GM19023 (cell line): ENCODE results near the gene COA1.
"Not testable (repeated sequence)": the region's sequence is repeated elsewhere in the genome, so short reads cannot be mapped to it uniquely, and the experiment has no call there.

Experiments
- ATAC-seq: cut with Tn5 transposase; IDR thresholded peaks from one replicate; pipeline ENCODE4 v1.9.1; 2021; ENCODE audit warnings: mild to moderate bottlenecking, moderate library complexity; ENCODE audit not compliant: unreplicated experiment

Gene COA1

DNA sequence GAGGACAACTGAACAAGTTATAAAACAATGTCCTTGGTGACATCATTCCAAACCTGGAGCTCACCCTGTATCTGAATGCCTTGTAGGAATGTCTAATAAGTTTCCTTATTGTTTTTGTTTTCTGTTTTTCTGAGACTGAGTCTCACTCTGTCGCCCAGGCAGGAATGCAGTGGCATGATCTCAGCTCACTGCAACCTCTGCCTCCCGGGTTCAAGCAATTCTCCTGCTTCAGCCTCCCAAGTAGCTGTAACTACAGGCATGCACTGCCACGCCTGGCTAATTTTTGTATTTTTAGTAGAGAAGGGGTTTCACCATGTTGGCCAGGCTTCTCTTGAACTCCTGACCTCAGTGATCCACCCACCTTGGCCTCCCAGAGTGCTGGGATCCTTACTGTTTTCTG, 2.2 kb upstream of the COA1 start:
- not testable (repeated sequence) for ATAC-seq

DNA sequence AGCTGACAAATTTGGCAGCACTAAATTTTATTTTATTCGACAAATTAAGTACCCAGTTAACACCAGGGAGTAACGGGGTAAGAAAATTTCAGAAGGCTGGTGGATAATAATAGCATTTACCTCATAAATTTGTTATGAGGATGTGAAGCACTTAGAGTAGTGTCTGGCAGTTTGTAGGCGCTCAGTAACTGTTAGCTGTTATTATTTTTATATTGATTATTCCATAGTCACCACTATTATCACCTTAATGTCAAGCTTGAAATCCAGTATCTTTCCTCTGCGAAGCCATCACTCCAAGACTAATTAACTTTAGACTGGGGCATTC, 563 bp upstream of the COA1 start:
- ATAC-seq, result no peak

DNA sequence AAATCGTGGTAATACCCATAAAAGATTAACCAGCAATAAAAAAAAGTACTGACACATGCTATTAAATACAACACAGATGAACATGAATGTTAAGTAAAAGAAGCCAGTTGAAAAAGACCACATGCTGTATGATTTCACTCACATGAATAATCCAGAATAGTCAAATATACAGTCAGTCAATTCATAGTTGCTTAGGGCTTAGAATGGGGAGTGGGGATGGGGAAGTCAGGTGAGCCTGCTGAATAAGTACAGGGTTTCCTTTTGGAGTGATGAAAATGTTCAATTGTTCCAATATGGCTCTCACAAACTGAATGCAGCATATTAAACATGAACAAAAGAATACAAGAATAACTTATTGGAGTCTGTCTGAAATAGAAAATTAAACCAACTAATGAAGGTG, 1.8 kb downstream of the COA1 start:
- no peak for ATAC-seq

DNA sequence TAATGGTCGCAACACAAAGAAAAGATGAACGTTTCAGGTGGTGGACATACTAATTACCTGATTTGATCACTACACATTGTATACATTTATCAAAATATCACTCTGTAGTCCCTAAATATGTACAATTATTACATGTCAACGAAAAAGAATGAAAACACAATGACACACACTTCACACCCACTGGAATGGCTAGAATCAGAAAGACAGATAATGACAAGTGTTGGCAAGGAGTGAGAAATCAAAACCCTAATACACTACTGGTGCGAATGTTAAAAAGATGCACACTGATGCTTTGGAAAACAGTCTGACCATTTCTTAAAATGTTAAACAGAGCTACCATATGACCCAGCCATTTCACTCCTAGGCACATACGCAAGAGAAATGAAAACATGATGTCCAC, 2.3 kb downstream of the COA1 start:
- ATAC-seq, result no peak

DNA sequence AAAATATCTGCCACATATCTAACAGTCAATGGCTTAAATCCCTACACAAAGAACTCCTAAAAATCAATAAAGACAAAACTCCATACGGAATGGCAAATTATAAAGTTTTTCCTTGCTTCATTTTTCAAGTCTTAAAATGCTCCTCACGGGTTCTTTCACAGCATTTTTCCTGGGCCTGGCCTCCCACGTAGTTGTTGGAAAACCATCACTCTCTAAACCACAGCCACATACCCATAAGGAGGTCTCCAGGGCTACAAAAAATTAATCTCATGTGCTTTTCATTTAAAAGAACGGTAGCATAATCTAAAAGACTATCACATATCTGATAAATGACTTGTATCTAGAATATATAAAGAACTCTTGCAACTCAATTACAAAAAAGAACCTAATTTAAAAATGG, 2.9 kb downstream of the COA1 start:
- no peak for ATAC-seq

DNA sequence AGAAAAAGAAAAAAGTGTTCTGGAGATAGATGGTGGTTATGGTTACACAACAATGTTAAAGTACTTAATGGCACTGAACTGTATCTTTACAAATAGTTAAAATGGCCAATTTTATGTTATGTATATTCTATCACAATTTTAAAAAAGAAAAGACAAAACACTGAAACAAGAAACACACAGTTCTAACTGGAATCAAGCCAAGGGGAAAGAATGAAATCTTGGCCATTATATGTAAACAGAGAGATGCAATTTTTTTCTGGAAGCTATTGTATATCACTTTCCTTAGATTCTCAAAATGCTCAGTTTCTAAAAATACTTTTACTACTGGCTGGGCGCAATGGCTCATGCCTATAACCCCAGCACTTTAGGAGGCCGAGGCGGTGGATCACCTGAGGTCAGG, 4.1 kb downstream of the COA1 start:
- no peak for ATAC-seq

DNA sequence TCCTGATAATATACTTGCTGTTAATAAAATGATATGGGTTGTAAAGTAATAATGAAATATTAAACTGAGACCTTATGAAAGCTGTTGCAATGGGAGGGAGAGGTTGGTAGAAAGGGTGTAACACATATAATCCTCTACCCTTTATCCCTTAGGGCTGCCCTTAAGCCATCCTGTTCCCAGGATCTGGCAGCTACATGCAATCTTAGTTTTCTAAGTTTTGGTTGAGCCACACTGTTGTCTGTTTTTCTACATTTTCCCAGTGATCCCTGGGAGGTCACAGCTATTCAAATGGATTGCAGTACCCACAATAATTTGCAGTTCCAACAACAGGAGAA, 6.3 kb downstream of the COA1 start:
- no peak for ATAC-seq

DNA sequence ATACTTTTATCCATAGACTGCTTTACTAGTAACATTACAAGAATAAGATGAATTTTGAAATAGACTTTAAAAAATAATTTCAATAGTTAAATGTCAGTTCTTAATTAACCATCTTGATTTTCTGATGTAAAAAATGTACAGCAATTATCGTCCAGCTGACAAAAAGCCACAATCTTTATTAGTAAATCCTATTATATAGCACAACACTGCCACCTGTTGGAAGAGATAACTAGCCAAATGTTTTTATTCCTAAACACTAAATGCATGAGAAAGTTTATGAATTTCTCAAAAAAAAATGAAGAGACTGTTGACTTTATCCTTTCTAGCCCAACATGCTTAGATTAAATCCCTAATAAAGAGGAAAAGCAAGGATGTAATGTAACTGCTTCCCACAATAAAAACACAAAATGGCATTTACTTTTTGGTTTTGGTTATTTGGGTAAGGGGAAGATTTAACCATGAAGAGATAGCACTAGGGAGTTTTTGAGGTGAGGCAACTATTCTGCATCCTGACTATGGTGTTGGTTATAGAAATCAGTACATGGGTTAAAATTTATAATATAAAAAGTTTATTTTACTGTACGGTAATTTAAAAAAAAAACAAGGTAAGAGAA, 8.0 kb downstream of the COA1 start:
- ATAC-seq, result no peak

DNA sequence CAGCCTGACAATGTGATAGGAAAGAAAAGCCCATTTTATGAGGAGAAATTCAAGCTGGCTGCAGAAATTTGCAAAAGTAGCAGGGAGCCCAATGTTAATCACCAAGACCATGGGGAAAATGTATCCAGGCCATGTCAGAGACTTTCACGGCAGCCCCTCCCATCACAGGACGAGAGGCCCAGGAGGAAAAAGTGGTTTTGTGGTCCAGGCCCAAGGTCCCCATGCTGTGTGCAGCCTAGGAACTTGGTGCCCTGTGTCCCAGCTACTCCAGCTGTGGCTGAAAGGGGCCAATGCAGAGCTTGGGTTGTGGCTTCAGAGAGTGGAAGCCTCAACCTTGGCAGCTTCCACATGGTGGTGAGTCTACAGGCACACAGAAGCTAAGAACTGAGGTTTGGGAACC, 12.7 kb downstream of the COA1 start:
- no peak for ATAC-seq

DNA sequence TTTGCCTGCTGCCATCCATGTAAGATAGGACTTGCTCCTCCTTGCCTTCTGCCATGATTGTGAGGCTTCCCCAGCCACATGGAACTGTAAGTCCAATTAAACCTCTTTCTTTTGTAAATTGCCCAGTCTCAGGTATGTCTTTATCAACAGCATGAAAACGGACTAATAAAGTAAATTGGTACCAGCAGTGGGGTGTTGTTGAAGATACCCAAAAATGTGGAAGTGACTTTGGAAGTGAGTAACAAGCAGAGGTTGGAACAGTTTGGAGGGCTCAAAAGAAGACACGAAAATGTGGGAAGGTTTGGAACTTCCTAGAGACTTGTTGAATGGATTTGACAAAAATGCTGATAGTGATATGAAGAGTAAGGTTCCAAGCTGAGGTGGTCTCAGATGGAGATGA, 13.4 kb downstream of the COA1 start:
- not testable (repeated sequence) for ATAC-seq

DNA sequence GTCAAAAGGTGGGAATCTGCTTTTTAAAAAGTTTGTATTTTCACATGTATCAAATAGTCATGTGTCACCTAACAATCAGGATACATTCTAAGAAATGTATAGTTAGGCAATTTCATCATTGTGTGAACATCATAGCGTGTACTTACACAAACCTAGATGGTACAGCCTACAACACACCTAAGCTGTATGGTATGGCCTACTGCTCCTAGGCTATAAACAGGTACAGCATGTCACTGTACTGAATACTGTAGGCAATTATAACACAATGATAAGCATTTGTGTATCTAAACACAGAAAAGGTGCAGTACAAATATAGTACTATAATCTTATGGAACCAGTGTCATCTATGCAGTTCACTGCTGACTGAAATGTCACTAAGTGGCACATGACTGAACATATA, 17.8 kb downstream of the COA1 start:
- ATAC-seq, result no peak

DNA sequence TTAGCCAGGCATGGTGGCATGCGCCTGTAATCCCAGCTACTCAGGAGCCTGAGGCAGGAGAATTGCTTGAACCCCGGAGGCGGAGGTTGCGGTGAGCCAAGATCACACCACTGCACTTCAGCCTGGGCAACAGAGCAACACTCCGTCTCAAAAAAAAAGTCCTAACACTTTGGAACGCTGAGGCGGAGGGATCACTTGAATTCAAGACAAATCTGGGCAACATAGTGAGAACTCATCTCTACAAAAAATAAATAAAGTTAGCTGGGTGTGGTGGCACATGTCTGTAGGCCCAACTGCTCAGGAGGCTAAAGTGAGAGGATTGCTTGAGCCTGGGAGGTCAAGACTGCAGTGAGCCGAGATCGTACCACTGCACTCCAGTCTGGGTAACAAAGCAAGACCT, 21.3 kb downstream of the COA1 start:
- not testable (repeated sequence) for ATAC-seq

DNA sequence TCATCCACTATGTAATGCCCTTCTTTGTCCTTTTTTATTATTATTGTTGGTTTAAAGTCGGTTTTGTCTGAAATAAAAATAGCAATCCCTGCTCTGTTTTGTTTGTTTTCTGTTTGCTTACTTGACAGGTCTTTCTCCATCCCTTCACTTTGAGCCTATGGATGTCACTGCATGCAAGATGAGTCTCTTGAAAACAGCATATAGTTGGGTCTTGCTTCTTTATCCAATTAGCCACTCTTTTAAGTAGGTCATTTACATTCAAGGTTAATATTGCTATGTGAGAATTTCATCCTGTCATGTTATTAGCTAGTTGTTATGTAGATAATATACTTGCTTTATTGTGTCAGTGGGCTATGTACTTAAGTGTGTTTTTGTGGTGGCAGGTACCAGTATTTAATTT, 25.8 kb downstream of the COA1 start:
- no peak for ATAC-seq

DNA sequence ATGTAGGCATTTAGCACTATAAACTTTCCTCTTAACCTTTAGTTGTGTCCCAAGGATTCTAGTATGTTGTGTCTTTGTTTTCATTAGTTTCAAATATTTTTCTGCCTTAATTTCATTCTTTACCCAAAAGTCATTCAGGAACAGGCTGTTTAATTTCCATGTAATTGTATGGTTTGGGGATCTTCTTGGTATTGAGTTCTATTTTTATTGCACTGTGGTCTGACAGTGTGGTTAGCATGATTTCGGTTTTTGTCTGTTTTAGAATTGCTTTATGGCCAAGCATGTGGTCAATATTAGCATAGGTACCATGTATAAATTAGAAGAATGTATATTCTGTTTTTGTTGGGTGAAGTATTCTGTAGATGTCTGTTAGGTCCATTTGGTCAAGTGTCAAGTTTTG, 26.3 kb downstream of the COA1 start:
- no peak for ATAC-seq

DNA sequence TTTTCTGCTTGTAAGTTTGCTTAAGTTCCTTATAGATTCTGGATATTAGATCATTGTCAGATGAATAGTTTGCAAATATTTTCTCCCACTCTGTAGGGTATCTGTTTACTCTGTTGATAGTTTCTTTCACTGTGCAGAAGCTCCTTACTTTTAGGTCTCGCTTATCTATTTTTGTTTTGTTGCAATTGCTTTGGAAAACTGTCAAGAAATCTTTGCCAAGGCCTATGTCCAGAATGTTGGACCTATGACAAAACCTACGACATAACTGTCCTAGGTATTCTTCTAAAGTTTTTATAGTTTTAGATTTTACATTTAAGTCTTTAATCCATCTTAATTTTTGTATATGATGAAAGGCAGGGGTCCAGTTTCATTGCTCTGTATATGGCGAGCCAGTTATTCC, 27.4 kb downstream of the COA1 start:
- no peak for ATAC-seq

DNA sequence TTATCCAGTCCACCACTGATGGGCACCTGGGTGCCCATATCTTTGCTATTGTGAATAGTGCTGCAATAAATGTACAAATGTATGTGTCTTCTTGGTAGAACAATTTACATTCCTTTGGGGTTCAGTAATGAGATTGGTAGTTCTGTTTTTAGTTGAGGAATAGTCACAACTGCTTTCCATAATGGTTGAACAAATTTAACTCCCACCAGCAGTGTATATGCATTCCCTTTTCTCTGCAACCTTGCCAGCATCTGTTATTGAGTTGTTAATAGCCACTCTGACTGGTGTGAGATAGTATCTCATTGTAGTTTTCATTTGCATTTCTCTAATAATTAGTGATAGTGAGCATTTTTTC, 27.8 kb downstream of the COA1 start:
- ATAC-seq, result no peak

DNA sequence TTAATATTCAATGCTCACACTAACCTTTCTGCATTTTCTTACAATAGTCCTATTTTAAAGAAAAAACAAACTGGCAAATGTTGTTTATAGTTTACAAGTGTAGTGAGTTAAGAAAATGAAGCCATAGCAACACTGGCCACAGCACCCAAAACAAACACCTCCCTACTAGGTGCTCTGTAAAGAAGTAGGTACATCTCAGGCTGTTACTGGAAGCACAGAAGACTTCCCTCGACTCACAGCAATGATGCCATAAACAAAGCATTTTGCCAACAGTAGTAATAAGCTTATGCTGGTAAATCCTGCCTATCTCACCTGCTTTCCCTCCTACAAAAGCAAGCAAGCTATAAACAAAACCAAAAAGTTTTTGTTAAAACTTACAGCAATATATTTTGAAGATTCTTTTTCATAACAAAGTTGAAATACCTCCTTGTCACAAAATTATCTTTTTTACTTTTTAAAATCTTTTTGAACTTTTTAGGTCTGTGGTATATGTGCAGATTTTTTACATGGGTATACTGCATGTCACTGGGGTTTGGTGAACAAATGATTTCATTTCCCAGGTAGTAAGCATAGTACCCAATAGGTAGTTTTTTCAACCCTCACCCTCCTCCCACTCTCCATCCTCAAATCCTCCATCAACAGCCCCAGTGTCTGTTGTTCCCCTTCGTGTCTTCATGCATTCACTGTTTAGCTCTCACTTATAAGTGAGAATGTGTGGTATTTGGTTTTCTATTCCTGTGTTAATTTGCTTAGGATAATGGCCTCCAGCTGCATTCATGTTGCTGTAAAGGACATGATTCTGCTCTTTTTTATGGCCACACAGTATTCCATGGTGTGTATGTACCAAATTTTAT, 28.4 kb downstream of the COA1 start:
- ATAC-seq, result no peak

DNA sequence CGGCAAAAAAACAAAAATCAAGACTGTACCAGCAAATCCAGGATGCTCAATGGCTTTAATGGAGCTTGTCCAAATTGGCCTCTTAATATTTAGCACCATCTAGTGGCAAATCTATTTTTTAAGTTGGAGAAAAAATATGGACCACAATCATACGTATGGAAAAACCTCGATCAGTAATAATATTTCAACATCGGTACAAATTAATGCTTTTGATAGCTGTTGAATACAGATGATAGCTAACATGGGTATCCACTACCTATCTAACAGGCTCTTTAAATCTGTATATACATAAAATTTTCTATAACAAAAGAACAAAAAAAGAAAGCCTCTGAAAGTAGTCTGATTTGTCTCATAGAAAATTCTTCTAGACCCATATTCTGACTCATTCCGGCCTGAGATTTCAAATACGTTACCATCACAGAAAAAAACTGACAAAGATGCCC, 29.2 kb downstream of the COA1 start:
- ATAC-seq, result no peak

DNA sequence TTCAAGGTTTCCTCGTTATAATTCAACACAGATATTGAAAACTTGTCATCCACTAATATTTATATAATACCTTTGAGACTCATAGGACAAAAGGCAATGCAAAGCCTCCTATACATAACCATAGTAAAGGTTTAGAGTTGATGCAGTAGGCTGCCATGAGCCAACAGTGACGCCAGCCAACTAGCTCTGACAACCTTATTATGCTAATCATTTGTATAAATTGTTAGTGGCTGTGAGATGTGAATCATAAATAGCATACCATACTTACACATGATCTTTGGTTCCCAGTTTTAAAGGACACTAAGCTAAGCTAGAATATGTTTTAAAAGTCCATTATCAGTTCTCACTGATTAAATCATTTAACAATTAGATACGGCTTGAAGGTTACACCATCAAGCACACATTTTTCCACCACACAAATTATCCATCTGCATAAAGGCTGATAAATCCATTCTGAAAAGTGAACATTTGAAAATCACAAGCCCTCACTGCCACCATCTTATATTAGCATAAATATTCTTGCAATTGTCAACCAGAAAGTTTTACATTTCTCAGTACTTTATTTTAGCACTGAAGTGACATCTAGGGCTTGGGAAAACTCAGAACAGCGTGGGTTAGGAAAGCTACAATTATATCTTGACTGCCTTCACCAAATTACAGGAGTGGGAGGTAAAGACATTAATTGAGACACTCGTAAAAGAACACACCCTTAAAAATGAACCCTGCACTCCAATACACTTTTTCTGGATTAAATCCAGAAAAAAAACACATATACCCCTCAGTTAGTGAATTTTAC, 30.7 kb downstream of the COA1 start:
- no peak for ATAC-seq

DNA sequence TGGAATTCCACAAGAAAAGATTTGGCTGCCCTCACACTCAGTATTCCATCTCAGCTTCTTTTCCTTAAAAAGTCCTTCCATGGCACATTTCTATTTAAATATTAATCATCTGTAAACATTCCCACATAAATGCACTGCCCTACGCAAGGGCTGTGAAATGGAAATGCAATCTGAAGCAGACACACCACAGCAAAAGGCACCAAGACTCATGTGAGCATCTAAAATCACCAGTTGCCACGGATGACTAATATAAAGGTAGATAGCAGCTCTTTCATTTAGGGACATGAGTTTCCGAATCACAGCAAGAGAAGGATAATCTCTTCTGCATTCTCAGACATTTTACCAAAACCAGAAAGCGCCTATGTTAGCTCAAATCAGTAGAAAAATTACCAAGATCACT, 31.6 kb downstream of the COA1 start:
- no peak for ATAC-seq

DNA sequence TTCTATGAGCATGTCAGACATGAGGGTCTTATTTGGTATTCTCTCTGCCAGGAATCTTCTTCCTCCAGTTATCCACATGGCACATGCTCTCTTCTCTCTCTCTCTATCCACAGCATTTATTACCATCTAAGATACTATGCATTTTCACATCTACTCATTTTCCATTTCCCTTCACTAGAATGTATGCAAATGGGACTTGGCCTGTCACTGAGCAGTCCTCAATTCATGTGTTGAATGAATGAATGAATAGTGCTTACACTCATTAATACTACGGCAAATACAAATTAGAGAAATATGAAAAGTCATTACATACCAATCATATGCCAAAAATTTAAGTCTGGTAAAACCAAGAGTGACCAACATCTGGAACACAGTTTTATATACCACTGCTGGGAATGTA, 34.0 kb downstream of the COA1 start:
- no peak for ATAC-seq

DNA sequence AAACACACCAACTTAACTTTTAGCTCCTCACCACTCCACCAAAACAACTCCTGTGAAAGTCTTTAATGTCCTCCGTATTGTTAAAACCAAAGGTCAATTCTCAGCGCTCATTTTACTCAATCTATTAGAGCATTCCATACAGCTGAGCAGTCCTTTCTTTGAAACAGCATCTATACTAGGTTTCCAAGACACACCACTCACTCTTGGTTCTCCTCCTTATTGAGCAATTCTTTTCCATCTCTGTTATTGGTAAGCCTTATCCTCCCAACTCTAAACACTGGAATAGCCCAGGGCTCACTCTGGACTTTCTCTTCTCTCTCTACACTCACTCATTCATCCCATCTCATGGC, 34.9 kb downstream of the COA1 start:
- no peak for ATAC-seq
